HUES6 (cell line): Measurements from ENCODE around the gene GM2A.

Experiments used
- H3K27ac ChIP-seq: 2 replicates; pipeline ENCODE4 v1.7.0; 2013; ENCODE audit warnings: low read depth, mild to moderate bottlenecking, low read length, inconsistent platforms
- H3K27me3 ChIP-seq: 2 replicates; pipeline ENCODE4 v1.6.1; 2013; ENCODE audit warnings: low read length; ENCODE audit not compliant: control insufficient read depth, insufficient read depth
- H3K36me3 ChIP-seq: 2 replicates; pipeline ENCODE4 v1.6.1; 2013; ENCODE audit warnings: low read length; ENCODE audit not compliant: control insufficient read depth, insufficient read depth
- H3K4me1 ChIP-seq: 2 replicates; pipeline ENCODE4 v1.6.1; 2013; ENCODE audit warnings: low read length; ENCODE audit not compliant: control insufficient read depth, insufficient read depth
- H3K4me3 ChIP-seq: 2 replicates; pipeline ENCODE4 v1.5.1; 2013; ENCODE audit warnings: low read depth, low read length
- H3K9ac ChIP-seq: one replicate; pipeline ENCODE4 v1.6.1; 2013; ENCODE audit warnings: mild to moderate bottlenecking, low read length
- H3K9me3 ChIP-seq: 2 replicates; pipeline ENCODE4 v1.6.1; 2013; ENCODE audit warnings: low read depth, low read length; ENCODE audit not compliant: control insufficient read depth, insufficient read depth

Gene GM2A

GRCh38 chr5:151313357-151313756 lies 60.4 kb downstream of the GM2A start:
- no peak overlapping the region for H3K27ac ChIP-seq
- no peak overlapping the region for H3K4me3 ChIP-seq
- no peak overlapping the region for H3K9ac ChIP-seq
- no peaks in the 10 kb centered on the region for H3K36me3 ChIP-seq
- H3K27me3 ChIP-seq = no peaks in the 10 kb centered on the region
- no peaks in the 10 kb centered on the region; the same call in 1 of the 2 replicates for H3K9me3 ChIP-seq
- H3K4me1 ChIP-seq = peaks cover 7% of the 10 kb centered on the region

GRCh38 chr5:151315998-151316597 lies 63.1 kb downstream of the GM2A start:
- peaks cover 7% of the 10 kb centered on the region for H3K4me1 ChIP-seq
- H3K27ac ChIP-seq = no peak overlapping the region
- no peaks in the 10 kb centered on the region for H3K9me3 ChIP-seq
- H3K27me3 ChIP-seq = no peaks in the 10 kb centered on the region
- no peaks in the 10 kb centered on the region for H3K36me3 ChIP-seq
- H3K9ac ChIP-seq = no peak overlapping the region
- no peak overlapping the region for H3K4me3 ChIP-seq

- H3K4me1 ChIP-seq = peaks cover 5% of the 10 kb centered on the region
- no peaks in the 10 kb centered on the region for H3K36me3 ChIP-seq
- no peaks in the 10 kb centered on the region for H3K9me3 ChIP-seq
- no peak overlapping the region for H3K4me3 ChIP-seq
- H3K27me3 ChIP-seq = no peaks in the 10 kb centered on the region
- no peak overlapping the region for H3K27ac ChIP-seq
- no peak overlapping the region for H3K9ac ChIP-seq
Measured at GRCh38 chr5:151317871-151318270, 64.9 kb downstream of the GM2A start.

GRCh38 chr5:151318850-151319732 lies 66.1 kb downstream of the GM2A start:
- Histone ChIP-seq H3K27me3 (no peaks in the 10 kb centered on the region), H3K36me3 (no peaks in the 10 kb centered on the region), H3K9me3 (no peaks in the 10 kb centered on the region), H3K4me3 (no peak overlapping the region), H3K9ac (no peak overlapping the region), H3K27ac (no peak overlapping the region), H3K4me1 (no peaks in the 10 kb centered on the region)
